Measurements from ENCODE around the gene RTN1. TPM values are rescaled to one million over a fixed set of nuclear protein-coding genes. Genes with fewer than 3 reads are reported as not detected.

Gene RTN1
- polyA plus RNA-seq, 4 donors = 0.45 to 34.4 (median 4.0) TPM

GRCh38 chr14:59547310-59547709 lies 323.3 kb downstream of the RTN1 start:
- H3K36me3 ChIP-seq (ENCODE audit: control insufficient read depth in 3 of 3, insufficient read depth in 2 of 3, low read depth in 1 of 3, low read length in 3 of 3) = peaks cover 0 to 3% (median 2%) of the 10 kb centered on the region in 3 donors
- H3K27ac ChIP-seq (ENCODE audit: low read depth in 1 of 3, low read length in 2 of 3) = no peak overlapping the region
- no peak for DNase-seq
- H3K4me1 ChIP-seq (ENCODE audit: control insufficient read depth in 3 of 3, insufficient read depth in 2 of 3, low read depth in 1 of 3, low read length in 2 of 3) = no peaks in the 10 kb centered on the region
- H3K9me3 ChIP-seq (ENCODE audit: control insufficient read depth in 2 of 2, insufficient read depth in 1 of 2, low read depth in 1 of 2, low read length in 1 of 2) = peaks cover 0 to 8% of the 10 kb centered on the region in 2 donors
- 35 to 64% (median 48%) methylated on average over 2 of the region's 2 CpGs for WGBS, 3 donors
- no peak overlapping the region for H3K4me3 ChIP-seq (ENCODE audit: low read depth in 1 of 3, low read length in 3 of 3)
- FAIRE-seq = no peak
- H3K27me3 ChIP-seq (ENCODE audit: control insufficient read depth in 3 of 3, insufficient read depth in 3 of 3, low read length in 3 of 3) = peaks cover 0 to 2% (median 0%) of the 10 kb centered on the region in 3 donors

Other genes with a start within 250 kb of the RTN1 start
- gene LRRC9, start 49.4 kb upstream of the RTN1 start, polyA plus RNA-seq = under 1 TPM in 1 of 4 donors, not detected in 3; 0.32 TPM
- gene PCNX4, start 221.1 kb upstream of the RTN1 start, polyA plus RNA-seq = 10 to 100 TPM in 1 of 4 donors, 1 to 10 TPM in 3; 3.0 to 45.0 (median 9.0) TPM